Left renal pelvis (tissue), 4 donors: Measurements from ENCODE around the gene OR3A2. TPM values are rescaled to one million over a fixed set of nuclear protein-coding genes. Genes with fewer than 3 reads are reported as not detected.
"Not testable (repeated sequence)": the region's sequence is repeated elsewhere in the genome, so short reads cannot be mapped to it uniquely, and the experiment has no call there.

ENCODE experiments used
- DNase-seq, 4 donors: peaks; one replicate each; pipeline ENCODE4 v3.0.0-alpha.2; 2013; ENCODE audit warnings: low read depth in 4 of 4, low spot score in 3 of 4
- polyA plus RNA-seq, 4 donors: library from polyadenylated mRNA; unstranded; fragments of 120-200 nt; gene quantifications; one replicate each; pipeline ENCODE4 v1.2.1, GENCODE V29; 2013; ENCODE audit not compliant: insufficient read length in 4 of 4

Gene OR3A2
- under 1 TPM; 0.14 to 0.68 (median 0.43) TPM for polyA plus RNA-seq

DNA sequence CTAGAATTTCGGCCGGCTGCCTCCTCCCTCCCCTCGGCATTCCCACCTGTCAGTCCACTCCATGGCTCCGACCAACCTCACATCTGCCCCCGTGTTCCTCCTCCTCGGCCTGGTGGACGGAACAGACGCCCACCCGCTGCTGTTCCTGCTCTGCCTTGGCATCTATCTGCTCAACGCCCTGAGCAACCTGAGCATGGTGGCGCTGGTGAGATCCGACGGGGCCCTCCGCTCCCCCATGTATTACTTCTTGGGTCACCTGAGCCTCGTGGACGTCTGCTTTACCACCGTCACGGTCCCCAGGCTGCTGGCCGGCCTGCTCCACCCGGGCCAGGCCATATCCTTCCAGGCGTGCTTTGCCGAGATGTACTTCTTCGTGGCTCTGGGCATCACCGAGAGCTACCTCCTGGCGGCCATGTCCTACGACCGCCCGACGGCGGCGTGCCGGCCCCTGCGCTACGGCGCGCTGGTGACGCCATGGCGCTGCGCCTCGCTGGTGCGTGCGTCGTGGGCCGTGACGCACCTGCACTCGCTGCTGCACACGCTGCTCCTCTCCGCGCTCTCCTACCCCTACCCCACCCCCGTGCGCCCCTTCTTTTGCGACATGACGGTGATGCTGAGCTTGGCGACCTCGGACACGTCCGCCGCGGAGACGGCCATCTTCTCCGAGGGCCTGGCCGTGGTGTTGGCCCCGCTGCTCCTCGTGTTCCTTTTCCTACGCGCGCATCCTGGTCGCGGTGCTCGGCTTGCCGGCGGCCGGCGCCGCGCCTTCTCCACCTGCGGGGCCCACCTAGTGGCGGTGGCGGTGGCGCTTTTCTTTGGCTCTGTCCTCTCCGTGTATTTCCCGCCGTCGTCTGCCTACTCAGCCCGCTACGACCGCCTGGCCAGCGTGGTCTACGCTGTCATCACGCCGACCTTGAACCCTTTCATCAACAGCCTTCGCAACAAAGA, at the start of gene OR3A2:
Gene OR3A2 (minus strand): TSS at position 440 of the 948 bp plus-strand sequence.
- DNase-seq, result no peak

GRCh38 chr17:3433741-3434140, 47.6 kb upstream of the OR3A2 start, which contains the start of gene OR1E2:
Gene OR1E2, minus strand, starts transcription at chr17:3433841. Its CDS starts 0 bp downstream, at chr17:3433841.
- DNase-seq, result no peak

- not testable (repeated sequence) for DNase-seq
Observed at GRCh38 chr17:3433215-3433614, 47.1 kb upstream of the OR3A2 start.

DNA sequence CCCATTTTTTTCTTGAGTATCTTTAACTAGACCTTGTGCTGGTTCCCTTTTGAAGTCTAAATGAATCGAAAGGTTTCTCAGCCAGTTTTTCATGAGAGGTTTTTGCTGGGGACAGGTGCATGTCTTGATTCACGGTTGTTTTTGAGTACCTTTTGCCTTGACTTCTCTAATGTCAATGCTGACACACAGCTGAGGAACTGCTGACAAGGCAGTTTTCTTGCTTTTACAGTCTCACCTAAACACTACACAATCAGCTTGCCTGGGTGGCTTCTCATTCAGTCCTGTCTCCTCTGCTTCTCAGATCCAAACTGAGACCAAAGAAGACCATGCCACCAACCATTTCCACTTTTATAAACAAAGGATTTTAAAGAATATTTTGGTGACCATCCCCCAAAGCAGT, 32.1 kb upstream of the OR3A2 start:
- no peak for DNase-seq

DNA sequence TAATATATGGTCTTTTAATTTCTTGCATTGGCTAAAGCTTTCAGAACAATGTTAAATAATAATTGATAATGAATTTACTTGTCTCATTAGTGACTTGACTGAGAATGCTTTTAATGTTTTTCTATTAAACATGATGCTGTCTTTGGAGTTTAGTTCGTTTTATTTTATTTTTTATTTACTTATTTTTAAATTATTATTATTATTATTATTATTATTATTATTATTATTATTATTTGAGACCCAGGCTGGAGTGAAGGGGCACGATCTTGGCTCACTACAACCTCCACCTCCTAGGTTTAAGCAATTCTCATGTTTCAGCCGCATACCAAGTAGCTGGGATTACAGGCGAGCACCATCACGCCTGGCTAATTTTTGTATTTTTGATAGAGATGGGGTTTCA, 29.5 kb upstream of the OR3A2 start:
- DNase-seq, result no peak

- not testable (repeated sequence) for DNase-seq
Observed at GRCh38 chr17:3412216-3412615, 26.1 kb upstream of the OR3A2 start.

- DNase-seq, result no peak
Observed at GRCh38 chr17:3411070-3411469, 25.0 kb upstream of the OR3A2 start, which contains the start of gene OR3A3. Gene OR3A3, plus strand, starts transcription at chr17:3411370.

DNA sequence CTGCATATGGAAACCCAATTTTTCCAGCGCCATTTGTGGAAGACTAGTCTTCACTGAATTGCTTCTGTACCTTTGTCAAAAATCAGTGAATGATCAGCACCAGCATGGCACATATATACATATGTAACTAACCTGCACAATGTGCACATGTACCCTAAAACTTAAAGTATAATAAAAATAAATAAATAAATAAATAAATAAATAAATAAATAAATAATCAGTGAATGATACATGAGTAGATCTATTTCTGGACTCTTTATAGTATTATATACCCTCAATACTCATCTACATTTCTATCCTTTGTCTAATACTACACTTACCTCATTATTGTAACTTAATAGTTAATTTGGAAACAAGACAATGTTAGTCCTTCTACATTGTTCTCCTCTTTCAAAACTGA, 17.7 kb upstream of the OR3A2 start:
- not testable (repeated sequence) for DNase-seq

DNA sequence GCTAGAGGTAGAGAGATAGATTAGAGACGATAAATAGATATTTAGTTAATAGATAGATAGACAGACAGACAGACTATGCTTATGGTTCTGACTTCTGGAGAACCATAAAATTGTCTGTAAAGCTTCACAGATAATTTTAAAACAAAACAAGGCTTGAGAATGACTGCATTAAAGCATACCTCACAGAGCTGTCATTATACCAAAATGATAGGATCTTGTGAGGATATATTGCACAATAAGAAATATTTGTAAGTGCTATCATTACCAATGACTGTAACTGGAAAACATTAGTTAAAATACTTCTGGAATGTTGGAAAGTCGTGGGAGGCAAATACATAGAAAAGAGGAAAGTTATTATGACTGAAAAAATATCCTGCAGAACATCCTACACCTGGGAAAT, 15.7 kb upstream of the OR3A2 start:
- DNase-seq, result no peak

- DNase-seq, result no peak
Observed at GRCh38 chr17:3400055-3400454, 13.9 kb upstream of the OR3A2 start.

- no peak for DNase-seq
Observed at GRCh38 chr17:3398310-3398709, 12.2 kb upstream of the OR3A2 start, which contains the start of gene OR1E1. Gene OR1E1, minus strand, starts transcription at chr17:3398410. Its CDS starts 0 bp downstream, at chr17:3398410.

DNA sequence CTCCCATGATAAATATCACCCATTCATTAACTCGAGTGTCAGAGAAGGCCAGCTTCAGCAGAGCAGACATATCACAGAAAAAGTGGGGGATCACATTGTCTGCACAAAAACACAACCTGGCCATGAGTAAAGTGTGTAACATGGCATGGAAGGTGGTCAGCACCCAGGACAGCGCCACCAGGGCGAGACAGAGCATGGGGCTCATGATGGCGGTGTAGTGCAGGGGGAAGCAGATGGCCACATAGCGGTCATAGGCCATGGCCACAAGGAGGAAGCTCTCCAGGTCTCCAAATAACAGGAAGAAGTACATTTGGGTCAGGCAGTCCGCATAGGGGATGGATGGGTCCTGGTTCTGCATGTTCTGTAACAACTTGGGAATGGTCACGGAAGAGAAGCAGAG, 11.7 kb upstream of the OR3A2 start:
- not testable (repeated sequence) for DNase-seq

DNA sequence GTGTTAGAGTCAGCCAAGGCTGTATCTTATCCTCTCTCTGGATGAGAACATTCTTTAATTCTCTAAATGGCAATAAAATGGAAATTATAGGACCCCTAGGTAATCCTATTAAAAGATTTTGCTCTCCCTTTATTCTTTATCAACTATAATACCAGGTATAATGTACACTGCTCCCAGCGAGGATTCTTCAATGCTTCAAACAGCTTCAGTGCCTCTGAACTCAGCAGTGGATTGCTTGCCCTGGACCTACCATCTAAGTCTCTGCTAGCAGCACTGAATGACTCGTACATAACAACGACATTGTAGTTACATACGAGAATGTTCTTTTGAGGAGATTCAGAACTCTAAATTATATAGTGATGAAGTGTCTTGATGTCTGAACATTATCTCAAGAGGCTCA, 3.7 kb upstream of the OR3A2 start:
- DNase-seq, result no peak

DNA sequence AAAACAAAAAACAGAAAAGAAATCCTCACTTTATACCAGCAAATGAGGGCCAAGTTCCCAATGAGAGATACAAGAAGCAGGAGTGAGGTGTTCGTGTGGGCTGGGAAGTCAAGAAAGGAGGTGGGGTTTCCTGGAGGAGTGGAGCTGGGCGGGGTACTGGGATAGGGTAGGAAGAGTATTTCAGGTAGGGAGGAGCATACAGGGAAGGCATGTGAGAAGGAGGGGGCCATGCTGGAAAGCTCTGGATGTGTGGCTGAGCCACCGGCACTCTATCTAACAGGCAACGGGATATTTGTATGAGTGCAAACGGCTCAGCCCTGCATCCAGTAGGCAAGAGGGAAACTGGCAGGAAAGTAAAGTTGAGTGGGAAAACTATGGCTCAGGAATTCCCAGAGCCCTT, 4.2 kb downstream of the OR3A2 start:
- no peak for DNase-seq

DNA sequence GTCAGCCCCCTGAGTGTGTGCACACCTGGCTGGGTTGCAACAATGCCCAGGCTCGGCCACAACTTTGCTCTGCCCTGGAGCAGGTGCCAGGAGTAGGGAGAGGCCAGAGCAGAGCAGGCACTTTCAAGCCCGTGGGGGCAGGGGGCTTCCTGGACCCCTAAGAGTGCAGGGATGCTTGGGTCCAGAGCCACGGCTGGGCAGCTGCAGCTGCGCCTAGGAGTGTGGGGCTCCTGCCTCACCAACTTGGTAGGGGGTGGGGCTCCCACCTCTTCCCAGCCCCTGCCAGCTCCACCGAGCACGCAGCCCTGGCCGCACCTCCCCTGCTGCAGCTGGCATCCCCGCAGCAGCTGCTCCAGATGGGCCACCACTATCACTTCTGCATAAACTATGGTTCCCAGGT, 7.8 kb downstream of the OR3A2 start:
- DNase-seq, result no peak

GRCh38 chr17:3371167-3371566, 14.9 kb downstream of the OR3A2 start:
- not testable (repeated sequence) for DNase-seq

DNA sequence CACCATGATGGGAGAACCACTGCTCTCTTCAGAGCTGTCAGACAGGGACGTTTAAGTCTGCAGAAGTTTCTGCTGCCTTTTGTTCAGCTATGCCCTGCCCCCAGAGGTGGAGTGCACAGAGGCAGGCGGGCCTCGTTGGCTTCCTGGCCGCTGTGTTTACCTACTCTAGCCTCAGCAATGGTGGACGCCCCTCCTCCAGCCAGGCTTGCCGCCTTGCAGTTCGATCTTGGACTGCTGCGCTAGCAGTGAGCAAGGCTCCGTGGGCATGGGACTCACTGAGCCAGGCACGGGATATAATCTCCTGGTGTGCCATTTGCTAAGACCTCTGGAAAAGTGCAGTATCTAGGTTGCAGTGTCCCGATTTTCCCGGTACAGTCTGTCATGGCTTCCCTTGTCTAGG, 43.3 kb downstream of the OR3A2 start:
- DNase-seq, result not testable (repeated sequence)

DNA sequence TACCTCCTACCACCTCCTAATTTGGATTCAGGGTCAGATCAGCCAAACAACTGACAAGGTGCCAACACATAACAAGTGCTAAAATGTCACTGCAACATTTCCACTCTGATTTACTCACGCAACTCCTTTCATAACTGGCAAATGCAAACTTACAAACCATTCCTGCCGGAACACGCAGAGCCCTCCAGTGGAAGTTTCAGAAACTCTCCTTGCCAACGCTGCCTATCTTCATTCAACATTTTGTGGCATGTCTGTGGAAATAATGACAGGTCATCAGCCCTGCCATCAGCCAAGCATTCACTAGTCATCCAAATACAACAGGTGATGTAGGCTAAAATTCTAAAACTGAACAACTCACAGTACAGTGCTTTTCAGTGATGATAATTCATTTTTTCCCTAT, 50.2 kb downstream of the OR3A2 start:
- no peak for DNase-seq

DNA sequence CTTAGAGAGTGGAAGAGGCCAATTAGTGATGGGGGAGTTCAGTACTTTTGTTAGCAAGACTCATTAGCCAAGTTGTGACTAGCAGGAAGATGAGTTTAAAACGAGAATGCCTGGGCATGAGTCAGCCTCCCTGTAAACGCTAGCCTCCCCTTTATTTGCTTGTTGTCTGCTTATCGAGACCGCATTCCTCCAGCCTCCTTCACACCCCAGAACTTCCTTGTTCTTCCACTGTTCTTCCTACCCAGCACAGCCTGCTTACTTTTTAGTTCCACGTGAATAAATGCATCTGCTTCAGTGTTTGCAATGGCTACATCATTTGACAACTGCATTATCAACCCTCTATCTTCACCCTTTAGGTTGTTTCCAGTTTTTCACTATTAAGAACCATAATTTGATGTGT, 67.8 kb downstream of the OR3A2 start:
- no peak for DNase-seq

- no peak for DNase-seq
Observed at GRCh38 chr17:3316836-3317235, 69.3 kb downstream of the OR3A2 start.

- DNase-seq, result no peak
Observed at GRCh38 chr17:3308603-3309002, 77.5 kb downstream of the OR3A2 start.

GRCh38 chr17:3298260-3298659, 87.8 kb downstream of the OR3A2 start, which contains the start of gene OR3A1:
Gene OR3A1, minus strand, starts transcription at chr17:3298360. Its CDS starts 5,778 bp downstream, at chr17:3292582.
- no peak for DNase-seq
